Psoas muscle (tissue), 8 donors: ENCODE results near the gene GATA5. TPM values are rescaled to one million over a fixed set of nuclear protein-coding genes. Genes with fewer than 3 reads are reported as not detected.

Experiments used
- ATAC-seq, 4 donors: fragments of 200-7000 bp; cut with Tn5 transposase; one replicate each; pipeline ENCODE4 v1.9.1; 2020; ENCODE audit warnings: moderate library complexity in 3 of 4, mild to moderate bottlenecking in 2 of 4
- DNase-seq, 2 donors: peaks; one replicate each; pipeline ENCODE4 v3.0.0-alpha.2; 2020
- H3K27ac ChIP-seq: fragments of 200-600 bp; one replicate; pipeline ENCODE4 v1.8.0; 2022
- H3K27me3 ChIP-seq, 3 donors: fragments of 200-600 bp in 1 of 3; one replicate each; pipeline versions ENCODE4 v1.6.1 to v1.8.0; 2013 to 2022; ENCODE audit warnings: low read length in 2 of 3, mild to moderate bottlenecking in 2 of 3, moderate library complexity in 1 of 3; ENCODE audit not compliant: insufficient read depth in 3 of 3
- H3K36me3 ChIP-seq, 2 donors: fragments of 200-600 bp in 1 of 2; one replicate each; pipeline versions ENCODE4 v1.6.1 to v1.8.0; 2013 to 2022; ENCODE audit warnings: low read depth in 1 of 2, mild to moderate bottlenecking in 1 of 2, moderate library complexity in 1 of 2; ENCODE audit not compliant: insufficient read depth in 1 of 2
- H3K4me1 ChIP-seq: fragments of 200-600 bp; one replicate; pipeline ENCODE4 v1.8.0; 2022
- H3K4me3 ChIP-seq: fragments of 200-600 bp; one replicate; pipeline ENCODE4 v1.8.0; 2022; ENCODE audit warnings: mild to moderate bottlenecking
- H3K9me3 ChIP-seq: fragments of 200-600 bp; one replicate; pipeline ENCODE4 v1.8.0; 2022
- WGBS, 3 donors: extraction: QIAGEN DNeasy Blood & Tissue Kit; methylation state at CpG; one replicate each; pipeline versions ENCODE4 v1.1.6 to v1.1.7; 2013; 5-methylcytosine and 5-hydroxymethylcytosine counted together
- intact Hi-C, 2 donors: fragments of 100-400 bp; cut with DNase I; formaldehyde crosslinking; loops; one replicate each; pipeline versions ENCODE4 v1.11.0 to v1.14.2; 2022
- polyA plus RNA-seq, 3 donors: library from polyadenylated mRNA; stranded (reverse); fragments of 200-250 nt; gene quantifications; one replicate each; pipeline ENCODE4 v1.2.3, GENCODE V29; 2013
- total RNA-seq, 4 donors: library from RNA; stranded (reverse); fragmentation: NEBNext Ultra II Directional in 2 of 4; extraction: Animal tissue kit (Norgen Biotek cat#: 25700) in 2 of 4; gene quantifications; one replicate each; pipeline versions ENCODE4 v1.2.1 to v1.2.4, GENCODE V29; 2021 to 2023
- TF ChIP-seq, protein P1 (sequence below): fragments of 200-600 bp; IDR thresholded peaks from one replicate; pipeline ENCODE4 v1.8.0; 2022; ENCODE audit warnings: antibody characterized with exemption
- donor health status: healthy with polysubstance abuse.
- donor health status: DM: no; HTN: no; CAD: no; lungs with moderate emphysema.
- donor health status: Bipolar disorder and iron deficiency.
- donor health status: healthy.
- donor health status: DM: yes; HTN: yes; CAD: no.
- donor health status: DM: no; HTN: no; CAD: no.
- donor health status: DM: no; HTN: no; CAD: no.
- donor health status: DM: yes; HTN: yes; CAD: no.

The GATA5 gene
- total and polyA plus RNA-seq, 7 donors, result 0.01 to 0.14 (median 0.08) TPM; not detected in 3

DNA sequence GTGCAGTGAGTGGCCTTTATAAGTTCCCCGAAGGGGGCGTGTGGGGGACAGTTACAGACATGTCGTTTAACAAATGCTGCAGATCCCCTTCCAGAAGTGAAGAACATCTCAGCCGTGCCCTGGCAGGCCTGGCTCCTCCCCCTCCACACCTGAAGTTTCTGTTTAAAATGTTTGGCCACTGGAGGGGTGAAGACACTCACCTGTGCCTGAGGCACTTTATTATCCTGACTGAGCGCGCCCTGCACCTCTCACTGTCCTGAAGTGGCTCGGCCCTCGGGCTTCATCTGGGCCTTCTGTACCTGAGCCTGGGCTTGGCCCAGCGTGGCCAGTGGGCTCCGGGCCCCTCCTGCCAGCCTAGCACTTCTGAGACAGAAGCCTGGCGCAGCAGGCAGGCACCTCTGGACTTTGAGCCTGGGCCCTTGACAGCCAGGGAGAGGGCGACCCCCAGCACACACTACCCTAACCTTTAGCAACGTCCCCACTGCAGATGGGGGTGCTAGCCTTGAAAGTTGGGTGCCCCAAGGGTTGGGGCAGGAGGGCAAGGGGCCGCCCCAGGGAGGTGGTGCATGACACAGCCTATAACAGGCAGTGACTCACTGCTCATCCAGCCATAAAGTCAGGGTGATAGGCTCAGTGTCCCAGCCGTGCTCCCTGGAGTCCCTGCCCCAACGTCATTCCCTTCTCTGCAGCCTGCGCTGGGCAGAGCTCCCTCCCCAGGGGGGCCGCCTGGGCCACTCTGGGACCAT is 13.6 kb upstream of the GATA5 start:
- H3K4me1 ChIP-seq, result peaks cover 7% of the 10 kb centered on the region
- no peaks in the 10 kb centered on the region for H3K36me3 ChIP-seq
- H3K4me3 ChIP-seq, result no peak overlapping the region
- H3K27ac ChIP-seq, result no peak overlapping the region
- ATAC-seq (peak in 1 of 4 donors; percentile 21), DNase-seq (no peak)
- H3K9me3 ChIP-seq, result no peaks in the 10 kb centered on the region
- TF ChIP-seq, protein P1, sequence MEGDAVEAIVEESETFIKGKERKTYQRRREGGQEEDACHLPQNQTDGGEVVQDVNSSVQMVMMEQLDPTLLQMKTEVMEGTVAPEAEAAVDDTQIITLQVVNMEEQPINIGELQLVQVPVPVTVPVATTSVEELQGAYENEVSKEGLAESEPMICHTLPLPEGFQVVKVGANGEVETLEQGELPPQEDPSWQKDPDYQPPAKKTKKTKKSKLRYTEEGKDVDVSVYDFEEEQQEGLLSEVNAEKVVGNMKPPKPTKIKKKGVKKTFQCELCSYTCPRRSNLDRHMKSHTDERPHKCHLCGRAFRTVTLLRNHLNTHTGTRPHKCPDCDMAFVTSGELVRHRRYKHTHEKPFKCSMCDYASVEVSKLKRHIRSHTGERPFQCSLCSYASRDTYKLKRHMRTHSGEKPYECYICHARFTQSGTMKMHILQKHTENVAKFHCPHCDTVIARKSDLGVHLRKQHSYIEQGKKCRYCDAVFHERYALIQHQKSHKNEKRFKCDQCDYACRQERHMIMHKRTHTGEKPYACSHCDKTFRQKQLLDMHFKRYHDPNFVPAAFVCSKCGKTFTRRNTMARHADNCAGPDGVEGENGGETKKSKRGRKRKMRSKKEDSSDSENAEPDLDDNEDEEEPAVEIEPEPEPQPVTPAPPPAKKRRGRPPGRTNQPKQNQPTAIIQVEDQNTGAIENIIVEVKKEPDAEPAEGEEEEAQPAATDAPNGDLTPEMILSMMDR, result no peak
- peaks cover 0 to 19% (median 0%) of the 10 kb centered on the region in 3 donors for H3K27me3 ChIP-seq
- intact Hi-C loops, result no loop called here
- 81 to 84% (median 82%) methylated on average over 18 of the region's 18 CpGs for WGBS, 3 donors

DNA sequence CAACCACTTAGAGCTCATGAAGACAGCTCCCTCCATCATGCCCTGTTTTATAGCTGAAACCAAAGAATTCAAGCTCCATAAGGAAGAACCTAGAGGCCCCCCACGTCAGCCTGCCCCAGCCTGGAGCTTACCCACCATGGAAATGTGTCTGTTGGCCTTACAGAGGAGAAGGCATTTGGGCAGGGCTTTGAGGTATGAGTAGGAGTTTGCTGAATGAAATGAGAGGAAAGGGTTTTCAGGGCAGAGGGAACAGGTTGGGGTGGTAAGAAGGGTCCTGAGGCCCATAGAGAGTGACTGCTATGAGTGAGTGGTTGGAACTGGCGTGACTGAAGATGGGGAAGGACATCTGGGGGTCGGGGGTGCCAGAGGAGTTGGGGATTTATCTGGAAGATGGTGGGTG is 12.7 kb upstream of the GATA5 start:
- Histone ChIP-seq H3K4me1 (no peaks in the 10 kb centered on the region), H3K27me3 (peaks cover 0 to 26% (median 0%) of the 10 kb centered on the region in 3 donors), H3K36me3 (no peaks in the 10 kb centered on the region), H3K4me3 (no peak overlapping the region), H3K9me3 (no peaks in the 10 kb centered on the region), H3K27ac (no peak overlapping the region)
- intact Hi-C loops, result no loop called here
- ATAC-seq (no peak), DNase-seq (no peak)
- 84 to 90% (median 88%) methylated on average over 3 of the region's 3 CpGs for WGBS, 3 donors
- TF ChIP-seq, protein P1, result no peak

DNA sequence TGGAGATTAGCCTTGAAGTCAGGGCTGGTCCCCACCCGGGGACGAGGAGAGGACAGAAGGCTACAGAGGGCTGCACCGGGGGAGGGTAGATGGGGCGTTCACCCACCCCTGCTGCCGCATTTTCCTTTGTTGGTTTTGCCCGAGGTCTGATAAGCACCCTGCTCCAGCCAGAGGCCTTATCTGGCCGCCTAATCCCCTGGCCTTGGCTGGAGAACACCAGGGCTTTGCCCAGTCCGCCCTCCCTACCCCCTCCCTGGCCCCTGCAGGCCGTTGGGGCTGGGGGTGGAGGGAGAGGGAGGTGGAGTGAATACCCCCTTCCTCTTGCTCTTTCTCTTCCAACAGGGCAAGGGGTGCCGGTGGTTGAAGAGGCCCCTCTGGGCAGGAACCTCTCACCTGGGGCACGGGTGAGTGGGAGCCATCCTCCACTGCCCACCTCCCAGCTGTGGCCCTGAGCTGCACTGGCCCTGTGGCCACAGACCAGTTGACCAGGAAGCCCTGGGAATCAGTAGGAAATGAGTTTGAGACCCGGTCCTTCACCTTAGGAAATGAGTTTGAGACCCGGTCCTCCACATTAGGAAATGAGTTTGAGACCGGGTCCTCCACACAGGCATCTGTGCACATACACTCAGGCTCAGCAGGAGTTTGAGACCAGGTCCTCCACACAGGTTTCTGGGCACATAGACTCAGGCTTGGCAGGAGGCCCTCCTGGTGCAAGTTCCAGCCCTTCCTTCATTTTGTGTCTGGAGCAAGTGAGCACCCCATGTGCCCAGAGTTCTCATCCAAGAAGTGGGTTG is 12.0 kb upstream of the GATA5 start:
- ATAC-seq (no peak), DNase-seq (no peak)
- TF ChIP-seq, protein P1, result no peak
- peaks cover 0 to 34% (median 0%) of the 10 kb centered on the region in 3 donors for H3K27me3 ChIP-seq
- H3K27ac ChIP-seq, result no peak overlapping the region
- 58 to 70% (median 64%) methylated on average over 14 of the region's 14 CpGs for WGBS, 3 donors
- no peak overlapping the region for H3K4me3 ChIP-seq
- H3K4me1 ChIP-seq, result no peaks in the 10 kb centered on the region
- intact Hi-C loops, result no loop called here
- H3K9me3 ChIP-seq, result no peaks in the 10 kb centered on the region
- no peaks in the 10 kb centered on the region for H3K36me3 ChIP-seq

DNA sequence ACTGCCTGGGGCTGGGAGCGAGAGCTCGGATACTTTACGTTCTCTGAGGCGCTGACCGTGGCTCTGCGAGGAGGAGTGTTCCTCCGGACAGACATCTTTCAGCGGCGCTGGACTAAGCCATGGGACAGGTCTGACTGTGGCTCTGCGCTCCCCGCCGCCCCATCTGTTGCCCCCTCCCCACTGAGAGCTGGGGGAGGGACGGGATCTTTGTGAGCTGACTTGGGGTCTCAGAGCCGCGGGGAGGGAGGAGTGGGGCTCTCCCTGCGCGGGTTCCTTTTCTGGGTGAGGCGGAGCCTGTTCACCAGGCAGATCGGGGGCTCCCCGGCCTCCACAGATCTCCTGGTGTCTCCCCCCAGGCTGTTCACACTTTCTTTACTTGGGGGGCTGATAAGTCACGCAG is 11.3 kb upstream of the GATA5 start:
- WGBS, 3 donors, result 71 to 79% (median 77%) methylated on average over 21 of the region's 21 CpGs
- no peak for ATAC-seq

More for the DNA sequence above, 11.3 kb upstream of the GATA5 start:
- H3K4me3 ChIP-seq, result no peak overlapping the region
- no peak overlapping the region for H3K27ac ChIP-seq
- H3K9me3 ChIP-seq, result no peaks in the 10 kb centered on the region
- intact Hi-C loops, result no loop called here
- H3K27me3 ChIP-seq, result peaks cover 0 to 40% (median 3%) of the 10 kb centered on the region in 3 donors
- H3K4me1 ChIP-seq, result no peaks in the 10 kb centered on the region
- no peak for DNase-seq
- TF ChIP-seq, protein P1, result no peak
- no peaks in the 10 kb centered on the region for H3K36me3 ChIP-seq
